GM18519 (cell line): Measurements from ENCODE around the gene RDM1.
"Not testable (repeated sequence)": the region's sequence is repeated elsewhere in the genome, so short reads cannot be mapped to it uniquely, and the experiment has no call there.

Source experiments
- ATAC-seq: cut with Tn5 transposase; IDR thresholded peaks from one replicate; pipeline ENCODE4 v1.9.1; 2021; ENCODE audit warnings: mild to moderate bottlenecking, moderate library complexity; ENCODE audit not compliant: unreplicated experiment, low FRiP score

The RDM1 gene

GRCh38 chr17:35900708-35901480 is 29.7 kb downstream of the RDM1 start:
- no peak for ATAC-seq

- no peak for ATAC-seq
These were observed 30.3 kb downstream of the RDM1 start for GRCh38 chr17:35900280-35900679.

- ATAC-seq, result no peak
These were observed 32.1 kb downstream of the RDM1 start for GRCh38 chr17:35898283-35899070.

- not testable (repeated sequence) for ATAC-seq
These were observed 32.8 kb downstream of the RDM1 start for GRCh38 chr17:35897772-35898171.

GRCh38 chr17:35895636-35896587 is 34.7 kb downstream of the RDM1 start:
- no peak for ATAC-seq

GRCh38 chr17:35894206-35894605 is 36.4 kb downstream of the RDM1 start:
- no peak for ATAC-seq

- no peak for ATAC-seq
These were observed 36.8 kb downstream of the RDM1 start for GRCh38 chr17:35893751-35894150.

GRCh38 chr17:35892091-35893035 is 38.2 kb downstream of the RDM1 start:
- no peak for ATAC-seq

- ATAC-seq, result no peak
These were observed 39.3 kb downstream of the RDM1 start for GRCh38 chr17:35891269-35891668.

- no peak for ATAC-seq
These were observed 39.8 kb downstream of the RDM1 start for GRCh38 chr17:35890774-35891155.

GRCh38 chr17:35889818-35890773 is 40.5 kb downstream of the RDM1 start:
- ATAC-seq, result no peak

GRCh38 chr17:35889241-35889640 is 41.3 kb downstream of the RDM1 start:
- ATAC-seq, result no peak

GRCh38 chr17:35879773-35880654 is 50.6 kb downstream of the RDM1 start, which contains the start of gene CCL5:
TSS of gene CCL5 (minus strand) at chr17:35880360.
- ATAC-seq, result peak; percentile 73

- no peak for ATAC-seq
These were observed 52.2 kb downstream of the RDM1 start for GRCh38 chr17:35878361-35878760.

- no peak for ATAC-seq
These were observed 53.1 kb downstream of the RDM1 start for GRCh38 chr17:35877345-35878029.

- no peak for ATAC-seq
These were observed 54.0 kb downstream of the RDM1 start for GRCh38 chr17:35876534-35876933.

- no peak for ATAC-seq
These were observed 54.8 kb downstream of the RDM1 start for GRCh38 chr17:35875800-35876139.
